IMR-90 (cell line): ENCODE data around the gene FPR2. TPM values are rescaled to one million over a fixed set of nuclear protein-coding genes. Genes with fewer than 3 reads are reported as not detected.

Experiments used
- ATAC-seq: fragments of 200-7000 bp; cut with Tn5 transposase; 2 replicates; pipeline ENCODE4 v1.9.1; 2020; ENCODE audit warnings: low read depth, mild to moderate bottlenecking, moderate library complexity
- BruUV-seq: library from RNA; stranded (reverse); fragments of 400-500 nt; replicated peaks from 2 replicates; lab custom pipeline; 2021; lab: Mats Ljungman, UMichigan
- CTCF ChIA-PET: fragments of 300-600 bp; formaldehyde crosslinking; extraction: SDS; loops from one replicate; lab custom pipeline; 2021; ENCODE audit warnings: antibody characterized with exemption; lab: Yijun Ruan, JAX
- POLR2A ChIA-PET: fragments of 300-600 bp; sonication (Branson Sonifier 250); formaldehyde crosslinking; loops from one replicate; lab custom pipeline; 2022; ENCODE audit warnings: antibody characterized with exemption; ENCODE audit not compliant: unreplicated experiment; lab: Charles Lee
- DNase-seq: peaks from one replicate; pipeline ENCODE4 v3.0.0; 2013
- H2AFZ ChIP-seq: replicated peaks from 2 replicates; pipeline ENCODE3; 2013; ENCODE audit warnings: low read length, mild to moderate bottlenecking; ENCODE audit not compliant: poor library complexity
- H2AK5ac ChIP-seq: 2 replicates; pipeline ENCODE4 v1.6.1; 2013; ENCODE audit warnings: low read depth, low read length, inconsistent platforms
- H2AK9ac ChIP-seq: replicated peaks from 2 replicates; pipeline ENCODE3; 2013; ENCODE audit warnings: mild to moderate bottlenecking, low read depth, low read length, moderate library complexity; ENCODE audit not compliant: poor library complexity
- H2BK120ac ChIP-seq: 2 replicates; pipeline ENCODE4 v1.6.1; 2013; ENCODE audit warnings: low read depth, low read length, inconsistent platforms
- H2BK15ac ChIP-seq: 3 replicates; pipeline ENCODE4 v1.6.1; 2013; ENCODE audit warnings: low read depth, low read length, inconsistent platforms
- H2BK20ac ChIP-seq: 2 replicates; pipeline ENCODE4 v1.6.1; 2013; ENCODE audit warnings: low read depth, mild to moderate bottlenecking, inconsistent platforms, low read length, moderate library complexity
- H2BK5ac ChIP-seq: 2 replicates; pipeline ENCODE4 v1.6.1; 2013; ENCODE audit warnings: mild to moderate bottlenecking, low read depth, low read length, inconsistent platforms; ENCODE audit not compliant: poor library complexity, severe bottlenecking
- H3K14ac ChIP-seq: replicated peaks from 2 replicates; pipeline ENCODE4 v1.6.1; 2013; ENCODE audit warnings: low read depth, low read length, inconsistent platforms
- H3K18ac ChIP-seq: 2 replicates; pipeline ENCODE4 v1.6.1; 2013; ENCODE audit warnings: low read depth, low read length, control low read depth
- H3K23ac ChIP-seq: 2 replicates; pipeline ENCODE4 v1.6.1; 2013; ENCODE audit warnings: low read depth, low read length, inconsistent platforms
- H3K27ac ChIP-seq: 2 replicates; pipeline ENCODE4 v1.5.1; 2013; ENCODE audit warnings: mild to moderate bottlenecking, control low read depth, low read length; ENCODE audit not compliant: insufficient read depth
- H3K27me3 ChIP-seq: 2 replicates; pipeline ENCODE4 v1.6.1; 2013; ENCODE audit warnings: low read length; ENCODE audit not compliant: control insufficient read depth, insufficient read depth
- H3K36me3 ChIP-seq: 2 replicates; pipeline ENCODE4 v1.6.1; 2013; ENCODE audit warnings: low read length, mixed read lengths; ENCODE audit not compliant: control insufficient read depth, insufficient read depth
- H3K4ac ChIP-seq: 2 replicates; pipeline ENCODE4 v1.6.1; 2013; ENCODE audit warnings: low read depth, low read length, inconsistent platforms
- H3K4me1 ChIP-seq: 2 replicates; pipeline ENCODE4 v1.6.1; 2013; ENCODE audit warnings: low read length, mixed read lengths; ENCODE audit not compliant: control insufficient read depth, insufficient read depth
- H3K4me2 ChIP-seq: 2 replicates; pipeline ENCODE4 v1.6.1; 2013; ENCODE audit warnings: low read depth, mild to moderate bottlenecking, control low read depth, low read length, moderate library complexity
- H3K4me3 ChIP-seq: 2 replicates; pipeline ENCODE4 v1.5.1; 2013; ENCODE audit warnings: low read depth, mild to moderate bottlenecking, control low read depth, low read length, moderate library complexity; ENCODE audit not compliant: insufficient read depth
- H3K56ac ChIP-seq: 2 replicates; pipeline ENCODE4 v1.6.1; 2013; ENCODE audit warnings: low read length, inconsistent platforms; ENCODE audit not compliant: insufficient read depth; ENCODE audit errors: extremely low read depth
- H3K79me1 ChIP-seq, 2 experiments: 2 replicates each; pipeline ENCODE4 v1.6.1; 2013; ENCODE audit warnings: low read length in 2 of 2, inconsistent platforms in 1 of 2, low read depth in 1 of 2
- H3K9ac ChIP-seq: 2 replicates; pipeline ENCODE4 v1.6.1; 2013; ENCODE audit warnings: low read depth, low read length, control low read depth
- H3K9me1 ChIP-seq: 2 replicates; pipeline ENCODE4 v1.6.1; 2013; ENCODE audit warnings: low read length, inconsistent platforms; ENCODE audit not compliant: insufficient read depth
- H3K9me3 ChIP-seq: 2 replicates; pipeline ENCODE4 v1.6.1; 2013; ENCODE audit warnings: low read length; ENCODE audit not compliant: control insufficient read depth, insufficient read depth
- H4K20me1 ChIP-seq: 2 replicates; pipeline ENCODE4 v1.6.1; 2013; ENCODE audit warnings: low read length, inconsistent platforms; ENCODE audit not compliant: insufficient read depth
- H4K5ac ChIP-seq: 2 replicates; pipeline ENCODE4 v1.6.1; 2013; ENCODE audit warnings: mild to moderate bottlenecking, low read depth, low read length, control low read depth
- H4K8ac ChIP-seq, 2 experiments: 2 replicates each; pipeline ENCODE4 v1.6.1; 2013; ENCODE audit warnings: low read depth in 2 of 2, low read length in 2 of 2, control low read depth in 1 of 2, inconsistent platforms in 1 of 2
- H4K91ac ChIP-seq: 2 replicates; pipeline ENCODE4 v1.6.1; 2013; ENCODE audit warnings: low read depth, low read length, inconsistent platforms; ENCODE audit not compliant: insufficient read depth
- BHLHE40 ChIP-seq: fragments of 150-350 bp; IDR thresholded peaks from 2 replicates; pipeline ENCODE4 v1.6.1; 2016; ENCODE audit warnings: mild to moderate bottlenecking, low read depth, low read length
- CEBPB ChIP-seq: IDR thresholded peaks from 2 replicates; pipeline ENCODE4 v1.6.1; 2012; ENCODE audit warnings: low read depth, low read length, improper control_type of control experiment
- CHD1 ChIP-seq: IDR thresholded peaks from 2 replicates; pipeline ENCODE4 v1.6.1; 2012; ENCODE audit warnings: low read depth, low read length, improper control_type of control experiment
- ELK1 ChIP-seq: fragments of 150-350 bp; IDR thresholded peaks from 2 replicates; pipeline ENCODE4 v1.6.1; 2016; ENCODE audit warnings: low read depth, mild to moderate bottlenecking, low read length, moderate library complexity, borderline replicate concordance
- FOS ChIP-seq: fragments of 150-350 bp; IDR thresholded peaks from 2 replicates; pipeline ENCODE4 v1.6.1; 2016; ENCODE audit warnings: low read depth, low read length
- MAZ ChIP-seq: IDR thresholded peaks from 2 replicates; pipeline ENCODE4 v1.6.1; 2012; ENCODE audit warnings: low read depth, mild to moderate bottlenecking, low read length, improper control_type of control experiment, moderate library complexity, borderline replicate concordance
- MXI1 ChIP-seq: IDR thresholded peaks from 2 replicates; pipeline ENCODE4 v1.6.1; 2012; ENCODE audit warnings: low read depth, mild to moderate bottlenecking, low read length, moderate library complexity, borderline replicate concordance
- RCOR1 ChIP-seq: IDR thresholded peaks from 2 replicates; pipeline ENCODE4 v1.6.1; 2012; ENCODE audit warnings: mild to moderate bottlenecking, low read length, improper control_type of control experiment; ENCODE audit not compliant: insufficient replicate concordance
- SMC3 ChIP-seq: fragments of 150-350 bp; IDR thresholded peaks from 2 replicates; pipeline ENCODE4 v1.6.1; 2016; ENCODE audit warnings: low read depth, mild to moderate bottlenecking, antibody characterized with exemption, low read length, moderate library complexity
- USF2 ChIP-seq: fragments of 150-350 bp; IDR thresholded peaks from 2 replicates; pipeline ENCODE4 v1.6.1; 2017; ENCODE audit warnings: mild to moderate bottlenecking, antibody characterized with exemption, low read length, low read depth
- WGBS, 2 experiments: methylation state at CpG; one replicate each; pipeline versions ENCODE4 v1.1.5 to v1.1.7; 2013; ENCODE audit warnings: missing lambda C conversion rate in 2 of 2; ENCODE audit not compliant: insufficient read length in 1 of 2; ENCODE audit errors: extremely low coverage in 2 of 2; 5-methylcytosine and 5-hydroxymethylcytosine counted together
- dilution Hi-C: fragments of 300-500 bp; cut with HindIII; formaldehyde crosslinking; loops from one replicate; pipeline ENCODE4 v1.14.3; 2018; ENCODE audit warnings: low sequenced_read_pairs; ENCODE audit not compliant: unreplicated experiment
- in situ Hi-C: fragments of 300-500 bp; cut with MboI; formaldehyde crosslinking; loops from 3 replicates; pipeline ENCODE4 v1.14.3; 2019; ENCODE audit warnings: low sequenced_read_pairs, inconsistent platforms, mixed read lengths
- intact Hi-C: fragments of 100-400 bp; cut with micrococcal nuclease; formaldehyde crosslinking; loops from 2 replicates; pipeline ENCODE4 v1.10.0; 2022
- polyA plus RNA-seq, 3 experiments: library from polyadenylated mRNA; depleted of rRNA; stranded (reverse); fragments of >200 nt; gene quantifications; 2 replicates each; pipeline ENCODE4 v1.2.3, GENCODE V29; 2012; ENCODE audit warnings: low replicate concordance in 1 of 3
- total RNA-seq: library from RNA; depleted of rRNA; stranded (reverse); fragments of >200 nt; gene quantifications from 2 replicates; pipeline ENCODE4 v1.2.3, GENCODE V29; 2012

Gene FPR2
- total and polyA plus RNA-seq, 2 of the 4 experiments (the other 2 are of a cell fraction) = not detected

- H3K36me3 ChIP-seq = no peaks in the 10 kb centered on the region
- intact Hi-C loops = no loop called here
- no peak overlapping the region for H3K14ac ChIP-seq
- no peak overlapping the region for H4K5ac ChIP-seq
- CTCF ChIA-PET = no interaction called here
- no peak overlapping the region for H3K4me3 ChIP-seq
- H2BK15ac ChIP-seq = no peak overlapping the region
- no peak overlapping the region for H3K27ac ChIP-seq
- H3K4me1 ChIP-seq = no peaks in the 10 kb centered on the region
- BruUV-seq = no TSS peak
- H4K20me1 ChIP-seq = no peaks in the 10 kb centered on the region
- TF ChIP-seq CHD1 (no peak), CEBPB (no peak), USF2 (no peak), MXI1 (no peak), BHLHE40 (no peak), SMC3 (no peak), ELK1 (no peak), RCOR1 (no peak), FOS (no peak), MAZ (no peak)
- no peak overlapping the region for H3K4me2 ChIP-seq
- H2BK120ac ChIP-seq = no peak overlapping the region
- H2BK20ac ChIP-seq = no peak overlapping the region
- no peak overlapping the region for H3K56ac ChIP-seq
- peaks cover 4% of the 10 kb centered on the region; the same call in 1 of the 2 replicates for H3K9me3 ChIP-seq
- H4K8ac ChIP-seq = no peak overlapping the region
- no peak overlapping the region for H2AK9ac ChIP-seq
- WGBS, 2 experiments = 75% methylated on average over 10 of the region's 11 CpGs; no CpG with 5 or more reads in 1 of the 2 experiments
- no peaks in the 10 kb centered on the region for H3K9me1 ChIP-seq
- no peak overlapping the region for H2BK5ac ChIP-seq
- ATAC-seq (no peak), DNase-seq (no peak)
- no peak overlapping the region for H3K18ac ChIP-seq
- POLR2A ChIA-PET = no interaction called here
- dilution Hi-C loops = no loop called here
- no peak overlapping the region for H4K91ac ChIP-seq
- in situ Hi-C loops = no loop called here
- H2AK5ac ChIP-seq = no peak overlapping the region
- no peak overlapping the region for H3K23ac ChIP-seq
- H3K27me3 ChIP-seq = no peaks in the 10 kb centered on the region
- H3K4ac ChIP-seq = no peak overlapping the region
- H3K9ac ChIP-seq = no peak overlapping the region
- H2AFZ ChIP-seq = no peak overlapping the region
- no peaks in the 10 kb centered on the region for H3K79me1 ChIP-seq
These were observed 50.4 kb downstream of the FPR2 start for GRCh38 chr19:51811344-51811743.
